Measurements from ENCODE around the gene NDC1.
A peak's percentile ranks its signal among the peaks of the same experiment; 100 is the strongest.

The NDC1 gene

GRCh38 chr1:53838654-53838974 lies 518 bp upstream of the NDC1 start:
- no peak for TF ChIP-seq CTCF (conservative IDR thresholded peaks at IDR 0.05)
- peak overlapping the region; percentile 99 for H3K27ac ChIP-seq

- H3K27ac ChIP-seq, result peak overlapping the region; percentile 99
- no peak for TF ChIP-seq CTCF (conservative IDR thresholded peaks at IDR 0.05)
Observed at GRCh38 chr1:53837646-53837923, 511 bp downstream of the NDC1 start.

GRCh38 chr1:53835491-53835890 lies 2.6 kb downstream of the NDC1 start:
- H3K27ac ChIP-seq, result no peak overlapping the region; the same call in 1 of the 2 replicates
- TF ChIP-seq CTCF (conservative IDR thresholded peaks at IDR 0.05), result no peak

- H3K27ac ChIP-seq, result no peak overlapping the region
- TF ChIP-seq CTCF (conservative IDR thresholded peaks at IDR 0.05), result no peak
Observed at GRCh38 chr1:53834776-53835175, 3.3 kb downstream of the NDC1 start.

- H3K27ac ChIP-seq, result no peak overlapping the region
- TF ChIP-seq CTCF (conservative IDR thresholded peaks at IDR 0.05), result no peak
Observed at GRCh38 chr1:53833393-53833792, 4.7 kb downstream of the NDC1 start.

- peak; percentile 66 for TF ChIP-seq CTCF (conservative IDR thresholded peaks at IDR 0.05)
- no peak overlapping the region for H3K27ac ChIP-seq
Observed at GRCh38 chr1:53826367-53826766, 11.7 kb downstream of the NDC1 start.

- no peak for TF ChIP-seq CTCF (conservative IDR thresholded peaks at IDR 0.05)
- H3K27ac ChIP-seq, result no peak overlapping the region
Observed at GRCh38 chr1:53825306-53825705, 12.8 kb downstream of the NDC1 start.

GRCh38 chr1:53822931-53823330 lies 15.2 kb downstream of the NDC1 start:
- TF ChIP-seq CTCF (conservative IDR thresholded peaks at IDR 0.05), result no peak
- no peak overlapping the region for H3K27ac ChIP-seq
